ENCODE results near the gene TENM3.

- TF ChIP-seq CTCF (IDR thresholded peaks at IDR 0.05; ENCODE audit: borderline replicate concordance, extremely low read depth, low read length, poor library complexity, severe bottlenecking) (no peak), EZH2 (IDR thresholded peaks at IDR 0.05; ENCODE audit: borderline replicate concordance, low read depth, low read length, severe bottlenecking) (no peak)
Measured at GRCh38 chr4:182715548-182715947, 472.3 kb downstream of the TENM3 start.
